Measurements from ENCODE around the gene THSD4.
"Not testable (repeated sequence)": the region's sequence is repeated elsewhere in the genome, so short reads cannot be mapped to it uniquely, and the experiment has no call there.

Gene THSD4

DNA sequence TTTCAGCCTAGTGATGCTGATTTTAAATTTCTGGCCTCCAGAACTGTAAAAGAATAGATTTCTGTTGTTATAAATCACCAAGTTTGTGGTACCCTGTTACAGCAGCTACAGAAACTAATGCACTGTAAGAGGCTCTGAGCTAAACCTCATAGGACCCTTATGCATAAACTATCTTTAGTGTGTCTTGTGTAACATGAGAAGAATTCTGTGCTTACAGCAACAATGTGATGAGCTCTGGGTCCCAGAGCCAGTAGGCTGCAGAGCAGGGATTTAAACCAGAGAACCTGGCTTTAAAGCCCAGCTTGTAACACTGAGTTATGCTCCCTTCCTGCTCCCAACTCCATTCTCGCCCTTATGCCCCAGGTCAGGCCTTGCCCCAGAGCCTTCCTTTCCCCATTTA is 113.1 kb downstream of the THSD4 start:
- no peak for DNase-seq

DNA sequence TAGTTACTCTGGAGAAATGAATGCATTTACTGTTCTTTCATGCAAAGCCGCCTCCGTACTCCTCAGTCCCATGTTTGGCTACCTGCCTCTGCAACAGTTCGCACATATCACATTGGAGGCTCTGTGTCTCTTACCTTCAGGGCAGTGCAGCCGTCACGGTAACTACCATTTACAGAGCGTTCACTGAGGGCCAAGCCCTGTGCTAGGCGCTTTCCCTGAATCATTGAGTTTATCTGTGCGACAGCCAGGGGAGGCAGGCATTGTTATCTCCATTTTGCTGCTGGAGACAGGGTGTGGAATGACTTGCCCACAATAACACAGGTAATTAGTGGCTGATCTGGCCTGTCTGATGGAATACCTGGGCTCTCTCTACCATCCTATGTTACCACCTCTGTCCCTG is 115.0 kb downstream of the THSD4 start:
- no peak for DNase-seq

DNA sequence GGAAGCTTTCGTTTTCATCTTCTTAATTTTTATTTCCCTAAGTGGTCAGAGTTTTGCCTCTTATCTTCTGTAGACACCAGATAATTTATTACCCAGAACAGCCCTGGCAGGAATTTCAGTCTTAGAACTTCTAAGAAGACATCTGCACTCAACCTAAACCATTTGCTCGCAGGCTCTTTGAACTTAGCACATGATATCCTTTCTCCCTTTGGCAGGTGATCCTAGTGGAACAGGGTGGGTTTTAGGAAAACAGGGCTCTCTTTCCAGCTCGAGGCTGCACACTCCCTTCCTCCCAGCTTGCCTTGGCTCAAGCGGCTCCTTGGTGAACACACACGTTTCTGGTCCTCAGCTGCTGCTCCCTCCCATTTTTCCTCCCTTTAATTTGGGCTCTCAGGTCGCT is 116.5 kb downstream of the THSD4 start:
- DNase-seq, result no peak

DNA sequence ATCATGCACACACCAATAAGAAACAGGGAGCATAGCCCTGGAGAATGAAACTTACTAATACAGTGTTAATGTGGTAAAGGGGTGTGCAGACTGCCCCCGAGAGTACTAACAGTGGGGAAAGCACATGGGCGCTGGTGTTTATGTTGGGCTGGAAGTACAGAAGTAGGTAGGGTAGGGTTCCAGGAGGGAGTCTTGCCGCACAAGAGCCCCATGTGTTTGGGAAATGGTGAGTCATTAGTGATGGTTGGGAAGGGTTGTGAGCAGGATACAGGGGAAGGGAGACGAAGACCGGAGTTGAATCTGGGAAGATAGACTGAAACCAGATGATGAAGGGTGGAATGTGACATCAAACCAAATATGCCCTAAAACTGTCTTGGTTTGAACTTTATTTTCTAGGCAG is 117.1 kb downstream of the THSD4 start:
- no peak for DNase-seq

DNA sequence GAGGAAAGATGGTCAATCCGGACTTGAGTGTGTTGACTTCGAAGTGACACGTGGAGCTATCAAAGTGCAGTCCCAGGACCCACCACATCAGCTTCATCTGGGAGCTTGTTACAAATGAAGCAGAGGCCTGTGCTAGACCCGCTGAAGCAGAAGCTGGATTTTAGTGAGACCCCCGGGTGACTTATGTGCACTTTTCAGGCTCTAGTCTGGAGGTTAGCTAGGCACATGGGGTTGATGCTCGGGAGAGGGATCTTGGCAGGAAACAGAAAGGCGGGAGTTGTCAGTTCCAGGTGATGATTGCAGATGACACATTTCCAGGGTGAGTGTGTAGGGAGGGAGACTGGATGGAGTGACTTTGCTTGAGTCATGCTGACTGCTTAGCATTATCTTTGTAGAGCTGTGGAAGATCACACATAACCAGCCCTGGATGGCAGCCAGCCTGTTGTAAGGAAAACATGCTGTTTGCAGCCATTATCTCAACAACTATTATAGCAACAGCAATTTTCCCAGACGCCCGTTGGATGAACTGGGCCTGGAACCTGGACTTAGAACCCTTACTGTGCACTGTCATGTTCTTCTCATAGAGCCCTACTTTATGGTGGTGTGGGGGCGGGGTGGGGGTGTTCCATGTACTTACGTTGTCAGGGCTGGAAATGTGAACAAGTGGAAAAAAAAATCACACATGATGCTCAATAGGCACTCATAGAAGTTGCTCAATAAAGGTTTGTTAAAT is 122.4 kb downstream of the THSD4 start:
- no peak for DNase-seq

DNA sequence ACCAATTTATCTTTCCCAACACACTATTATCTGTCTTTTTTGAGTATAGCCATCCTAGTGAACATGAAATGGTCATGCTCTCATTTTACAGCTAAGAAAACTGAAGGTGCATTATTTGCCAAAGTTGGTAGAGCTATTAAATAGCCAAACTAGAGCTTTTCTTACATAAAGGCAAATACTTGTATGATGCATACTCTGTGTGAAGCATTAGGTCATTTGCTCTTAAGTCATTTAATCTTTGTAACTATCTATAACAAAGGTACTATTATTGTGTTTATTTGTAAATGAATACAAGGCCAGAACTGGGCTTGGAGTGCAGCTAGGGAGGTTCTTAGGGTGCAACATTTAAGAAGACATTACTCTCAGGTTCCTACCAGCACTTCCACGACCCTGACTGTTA is 123.7 kb downstream of the THSD4 start:
- no peak for DNase-seq

DNA sequence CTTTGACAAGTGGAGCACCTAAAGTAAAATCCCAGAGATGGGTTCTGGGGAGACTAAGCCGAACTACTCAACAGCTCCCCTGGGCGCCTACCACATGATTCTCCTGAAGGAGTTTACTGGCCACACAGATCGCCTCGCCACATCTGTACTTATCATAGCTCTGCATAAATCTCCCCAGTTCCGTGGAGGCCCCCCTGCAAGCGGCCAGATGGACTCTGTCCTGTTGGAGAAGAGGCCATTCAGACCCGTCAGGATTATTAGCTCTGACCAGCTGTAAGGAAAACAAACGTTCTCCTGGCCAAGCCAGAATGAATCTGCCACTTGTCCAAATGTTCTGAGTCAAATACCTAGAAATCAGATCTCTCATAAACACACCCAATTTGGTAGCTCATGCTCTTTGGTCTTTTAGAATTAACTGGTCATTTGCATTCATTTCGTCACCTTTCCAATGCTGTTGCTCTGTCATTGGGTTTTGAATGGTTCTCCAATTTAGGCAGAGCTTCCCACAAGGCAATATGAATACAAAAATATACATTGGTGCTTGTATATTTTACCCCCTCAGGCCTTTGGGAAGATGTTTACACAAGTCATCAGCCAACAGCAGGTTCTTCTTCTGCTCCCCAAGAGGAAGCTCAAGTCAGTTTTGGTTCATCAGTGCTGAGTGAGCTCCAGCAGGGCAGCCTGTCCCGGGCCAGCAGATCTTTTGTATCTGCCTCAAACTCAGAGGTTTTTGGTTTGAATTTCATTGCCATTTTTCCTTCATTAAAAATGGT is 124.5 kb downstream of the THSD4 start:
- no peak for DNase-seq

DNA sequence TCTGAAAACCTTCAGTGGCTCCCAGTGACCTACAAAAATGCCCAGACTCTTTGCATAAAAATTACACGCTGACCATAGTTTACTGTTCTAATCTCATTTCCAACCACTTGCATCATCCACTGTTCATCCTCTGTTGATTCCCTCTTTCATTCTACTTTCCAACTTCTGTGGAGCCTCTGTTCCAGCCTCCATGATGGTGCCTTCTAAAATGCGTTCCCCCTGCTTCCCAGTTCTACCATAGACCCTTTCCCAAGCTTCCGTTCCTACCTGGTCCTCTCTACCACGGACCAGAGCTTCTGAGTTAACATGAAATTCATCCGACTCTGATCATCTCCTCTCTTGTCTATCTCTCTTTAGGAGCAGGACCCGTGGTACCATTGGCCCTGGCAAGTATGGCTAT is 127.0 kb downstream of the THSD4 start:
- DNase-seq, result no peak

DNA sequence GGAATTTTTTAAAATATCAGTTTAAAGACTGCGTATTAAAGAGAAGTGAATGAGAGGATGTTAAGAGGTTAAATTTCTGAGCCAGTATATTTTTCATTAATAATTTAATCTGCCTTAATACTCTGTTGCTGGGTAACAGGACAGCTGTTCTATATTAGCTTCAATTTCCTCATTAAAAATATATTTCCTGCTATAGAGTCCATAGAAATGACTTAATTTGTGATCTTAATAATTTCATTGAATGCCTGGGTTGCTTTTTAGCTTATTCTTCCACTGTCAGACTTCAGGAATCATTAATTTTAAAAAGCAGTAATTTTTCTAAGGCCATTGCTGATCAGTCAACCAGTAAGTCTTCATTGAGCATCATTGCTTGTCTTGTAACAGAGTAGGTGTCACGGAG is 129.0 kb downstream of the THSD4 start:
- no peak for DNase-seq

DNA sequence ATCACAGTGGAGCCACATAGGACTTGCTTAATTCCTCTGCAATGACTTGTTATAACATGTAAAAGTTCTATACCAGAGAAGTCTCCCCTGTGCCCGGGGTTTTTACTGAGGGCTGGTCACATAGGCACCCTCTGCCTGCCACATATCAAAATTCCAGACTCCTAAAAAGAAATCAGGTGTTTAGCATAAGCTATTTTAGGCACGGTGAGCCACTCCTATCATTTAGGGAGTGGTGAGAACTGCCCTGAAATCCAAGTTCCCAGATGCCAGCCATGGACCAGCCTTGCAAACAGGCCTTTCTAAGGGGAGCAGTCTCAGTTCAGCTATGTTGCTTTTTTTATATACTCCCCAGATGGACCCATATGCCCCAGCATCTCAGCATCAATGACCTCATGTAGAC is 130.3 kb downstream of the THSD4 start:
- no peak for DNase-seq

DNA sequence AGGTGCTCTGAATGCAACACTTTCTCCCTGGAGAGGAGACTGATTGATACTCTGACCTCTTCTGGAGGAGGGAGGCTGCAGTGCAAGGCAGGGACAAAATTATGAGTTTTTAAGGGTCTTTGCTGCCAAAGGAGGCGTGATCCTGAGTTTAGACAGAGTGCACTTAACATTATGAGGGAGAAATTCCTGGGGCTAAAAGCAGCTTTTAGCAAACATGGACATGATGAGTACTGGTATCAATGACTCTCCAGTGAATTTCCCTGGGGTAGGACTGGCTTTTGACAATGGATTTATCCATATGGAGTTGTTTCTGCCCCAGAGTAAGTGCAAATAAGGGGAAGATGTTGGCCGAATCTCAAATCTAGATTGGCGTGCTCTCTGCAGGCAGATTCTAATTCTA is 133.1 kb downstream of the THSD4 start:
- DNase-seq, result no peak

DNA sequence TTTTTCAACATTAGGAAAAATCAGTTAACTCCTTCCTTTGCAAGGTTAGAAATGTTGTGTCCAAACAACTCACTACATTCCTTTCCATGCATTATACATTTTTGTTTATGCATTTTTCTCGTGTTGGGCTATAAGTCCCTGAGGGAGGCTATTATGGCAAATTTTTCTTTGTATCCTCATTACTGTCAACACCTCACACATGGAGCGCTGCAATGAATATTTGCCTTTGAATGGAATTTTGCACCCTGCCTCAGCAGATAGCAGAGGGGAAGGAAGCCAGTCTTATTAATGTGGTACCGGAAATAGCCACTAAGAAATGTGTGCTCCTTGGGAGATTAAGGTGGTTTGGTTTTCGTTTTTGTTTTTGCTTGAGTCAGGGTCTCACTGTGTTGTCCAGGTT is 134.7 kb downstream of the THSD4 start:
- no peak for DNase-seq

DNA sequence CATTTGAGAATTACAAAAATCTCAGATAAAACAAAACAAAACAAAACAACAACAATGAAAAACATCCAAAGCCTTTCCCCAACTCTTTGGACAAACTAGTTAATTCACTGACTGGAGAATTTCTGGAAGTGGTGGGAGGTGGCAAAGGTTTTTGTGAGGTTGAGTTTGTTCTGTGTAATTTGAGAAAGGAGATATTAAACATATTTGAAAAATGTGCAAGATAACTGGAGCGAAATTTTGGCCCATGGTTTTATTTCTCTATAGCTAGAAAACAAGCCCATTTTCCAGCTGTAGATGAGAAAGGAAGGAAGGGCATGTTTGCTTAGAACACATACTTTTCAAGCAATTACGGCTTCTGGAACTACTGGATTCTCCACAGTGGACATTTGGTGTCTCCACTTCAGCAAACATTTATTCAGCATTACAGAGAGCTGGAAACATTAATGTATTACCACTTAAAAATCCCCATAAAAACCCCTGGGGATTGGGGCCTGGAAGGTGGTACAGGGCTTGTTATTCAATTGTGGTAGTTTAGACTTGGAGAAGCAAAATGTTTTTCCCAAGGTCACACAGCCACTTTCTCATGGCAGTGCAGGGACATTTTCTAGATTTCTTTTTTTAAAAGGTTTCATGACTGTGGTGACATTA is 135.8 kb downstream of the THSD4 start:
- no peak for DNase-seq

DNA sequence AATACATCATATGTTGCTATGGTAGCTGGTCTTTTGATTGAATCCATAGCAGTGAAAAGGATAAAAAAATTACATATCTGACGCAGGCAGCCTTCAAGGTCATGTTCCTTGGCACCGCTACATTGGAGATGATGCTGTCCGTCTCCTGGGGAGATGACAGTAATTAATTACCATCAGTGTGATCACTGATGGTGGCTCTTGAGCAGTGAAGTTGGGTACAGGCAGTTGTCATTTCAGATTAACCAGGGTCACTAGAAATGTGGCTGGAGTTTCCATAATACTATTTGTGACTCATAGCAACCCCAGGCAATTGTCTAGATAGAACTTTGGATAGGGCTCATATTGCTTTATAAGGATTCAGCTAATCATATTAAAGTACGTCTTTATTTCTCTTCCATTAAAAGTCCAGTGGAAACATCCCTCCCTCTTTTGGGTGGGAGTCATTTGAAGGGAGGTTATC is 136.3 kb downstream of the THSD4 start:
- DNase-seq, result no peak

DNA sequence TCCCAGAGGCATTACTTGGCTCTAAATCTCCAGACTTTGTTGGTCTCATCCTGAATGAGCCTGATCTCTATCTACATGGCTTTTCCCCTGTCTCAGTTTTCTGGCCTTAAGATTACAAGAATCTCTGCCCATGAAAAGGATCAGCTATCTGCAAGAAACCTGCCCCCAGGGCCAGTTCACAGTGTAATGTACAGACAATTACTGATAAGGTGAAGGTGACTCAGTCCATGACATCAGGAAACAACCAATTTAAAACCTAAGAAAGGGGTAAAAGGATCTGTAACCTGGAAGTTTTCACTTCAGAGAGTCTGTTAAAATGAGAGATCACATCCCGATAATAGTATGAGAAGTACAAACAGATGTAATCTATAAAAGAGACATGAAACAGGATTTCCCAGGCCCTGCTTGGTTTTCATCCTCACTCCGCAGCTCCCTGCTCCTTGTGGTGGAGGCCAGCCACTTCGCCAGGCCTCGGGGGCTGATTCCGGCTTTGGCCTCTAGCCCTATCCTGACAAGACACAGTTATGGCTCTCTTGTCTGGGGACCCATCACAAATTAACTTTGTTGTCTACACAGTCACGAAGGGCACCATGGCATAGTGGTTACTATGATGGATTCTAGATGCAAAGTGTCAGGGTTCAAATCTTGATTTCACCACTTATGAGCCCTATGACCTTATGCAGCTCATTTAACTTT is 136.9 kb downstream of the THSD4 start:
- DNase-seq, result no peak

DNA sequence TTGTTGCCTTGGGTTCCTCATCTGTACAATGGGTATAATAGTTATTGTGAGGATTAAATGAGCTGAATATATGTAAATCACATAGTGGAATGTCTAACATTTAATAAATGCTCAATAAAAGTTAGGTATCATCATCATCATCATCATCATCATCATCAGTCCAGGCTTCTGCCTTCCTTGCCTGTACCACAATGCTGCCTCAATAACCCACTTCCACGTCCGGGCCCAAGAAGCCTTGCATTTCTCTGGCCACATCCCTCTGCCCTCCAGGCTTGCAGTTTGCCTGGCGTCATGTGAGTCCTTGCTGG is 137.4 kb downstream of the THSD4 start:
- no peak for DNase-seq

DNA sequence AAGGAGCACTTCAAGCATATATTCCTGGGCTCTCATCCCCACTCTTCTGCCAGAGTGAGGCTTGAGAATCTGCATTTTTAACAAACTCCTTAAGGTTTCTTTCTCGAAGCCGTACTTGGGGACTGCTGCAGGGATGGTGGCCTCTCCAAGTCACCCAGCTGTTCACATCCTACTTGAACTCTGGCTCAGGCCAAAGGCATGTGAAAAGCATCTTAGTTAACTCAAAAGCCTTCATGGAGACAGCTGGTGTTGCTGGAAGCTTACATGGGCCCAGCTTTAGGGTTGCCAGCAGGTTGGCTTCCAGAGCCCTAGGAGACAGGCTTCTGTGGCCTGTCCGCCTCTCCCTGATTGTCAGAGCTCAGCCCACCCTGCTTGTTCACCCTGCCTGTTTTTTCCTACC is 139.2 kb downstream of the THSD4 start:
- DNase-seq, result no peak

DNA sequence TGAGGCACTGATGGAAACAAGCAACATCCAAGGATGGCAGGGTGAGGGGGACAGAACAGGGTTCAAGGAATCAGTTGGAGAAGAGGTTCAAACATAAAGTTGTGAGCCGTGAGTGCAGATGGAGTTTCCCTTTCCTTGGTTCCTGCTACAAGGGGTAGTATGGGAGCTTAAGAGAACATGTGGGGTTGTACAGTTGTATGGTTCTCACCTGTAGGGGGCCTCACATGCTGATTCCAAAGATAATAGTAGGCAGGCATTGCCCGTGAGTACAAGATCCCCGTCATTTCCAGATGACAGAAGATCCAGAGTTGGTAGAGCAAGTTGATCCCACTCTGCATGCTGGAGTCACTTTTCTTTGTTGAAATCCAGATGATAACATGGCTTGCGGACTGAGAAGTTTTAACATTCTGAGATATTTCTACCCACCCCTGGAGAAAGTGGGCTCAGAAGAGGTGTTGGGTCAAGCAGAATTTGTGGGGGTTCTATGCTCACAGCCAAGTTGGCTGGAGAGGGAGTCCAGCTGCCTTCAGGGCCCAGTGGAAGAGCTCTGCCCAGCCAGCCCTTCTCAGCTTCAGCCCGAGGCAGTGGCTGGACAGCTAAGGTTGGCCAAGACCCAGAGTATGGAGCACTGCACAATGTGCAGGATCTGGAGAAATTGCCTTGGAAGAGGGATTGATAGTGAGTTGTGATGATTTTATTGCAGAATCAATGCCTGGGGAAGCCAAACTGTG is 141.8 kb downstream of the THSD4 start:
- no peak for DNase-seq

DNA sequence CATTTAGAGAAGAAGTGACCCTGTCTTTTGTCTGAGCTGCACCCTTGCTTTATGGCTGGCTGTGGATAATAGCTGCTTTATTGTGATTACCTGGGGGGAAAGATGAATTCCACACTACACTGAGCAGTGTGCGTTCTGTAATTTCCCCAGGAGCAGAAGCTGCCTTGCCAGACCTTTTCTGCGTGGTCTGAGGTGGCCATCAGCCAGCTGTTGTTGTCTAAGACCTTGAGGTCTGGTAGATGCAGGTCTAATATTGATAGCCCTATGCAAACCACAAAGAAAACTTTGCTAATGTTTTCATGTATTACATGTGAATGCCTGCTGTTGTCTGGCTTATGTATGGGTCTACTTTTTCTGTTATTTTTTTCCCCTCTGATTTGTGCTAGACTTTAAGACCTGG is 144.6 kb downstream of the THSD4 start:
- DNase-seq, result no peak

DNA sequence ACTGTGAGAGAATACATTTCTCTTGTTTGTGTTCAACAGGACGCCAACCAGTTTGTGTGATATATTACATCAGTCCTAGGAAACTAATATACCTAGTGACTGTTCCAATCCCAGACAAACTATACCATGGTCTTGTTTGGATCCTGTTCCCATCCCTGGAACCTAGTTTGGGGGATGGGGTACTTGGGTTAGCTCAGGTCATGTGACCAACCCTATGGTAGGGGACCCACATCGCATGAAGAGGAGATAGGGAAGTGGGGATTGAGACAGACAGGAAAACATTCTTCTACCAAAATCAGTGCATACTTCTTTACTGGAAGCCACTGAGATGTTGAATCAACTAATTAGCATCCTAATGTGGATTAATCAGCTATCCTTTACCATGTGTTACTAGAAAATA is 146.1 kb downstream of the THSD4 start:
- DNase-seq, result no peak

DNA sequence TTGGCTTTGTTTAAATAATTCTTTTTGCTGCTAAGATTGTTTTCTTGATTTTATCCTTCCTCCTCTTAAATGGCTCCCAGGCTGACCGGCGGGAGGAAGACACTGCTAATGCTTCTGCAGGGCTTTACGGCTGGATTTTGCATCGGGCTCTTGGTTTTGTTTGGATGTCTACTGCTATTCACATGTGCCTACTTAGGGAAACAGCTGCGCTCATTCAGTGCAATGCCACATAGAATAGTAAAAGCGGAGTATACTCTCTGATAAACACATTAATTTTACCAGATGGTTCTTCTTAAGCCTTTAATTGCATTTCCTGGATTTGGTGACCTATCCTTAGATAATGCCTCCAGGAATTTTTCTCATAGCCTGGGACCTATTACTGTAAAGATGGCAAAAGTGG is 146.6 kb downstream of the THSD4 start:
- DNase-seq, result no peak

DNA sequence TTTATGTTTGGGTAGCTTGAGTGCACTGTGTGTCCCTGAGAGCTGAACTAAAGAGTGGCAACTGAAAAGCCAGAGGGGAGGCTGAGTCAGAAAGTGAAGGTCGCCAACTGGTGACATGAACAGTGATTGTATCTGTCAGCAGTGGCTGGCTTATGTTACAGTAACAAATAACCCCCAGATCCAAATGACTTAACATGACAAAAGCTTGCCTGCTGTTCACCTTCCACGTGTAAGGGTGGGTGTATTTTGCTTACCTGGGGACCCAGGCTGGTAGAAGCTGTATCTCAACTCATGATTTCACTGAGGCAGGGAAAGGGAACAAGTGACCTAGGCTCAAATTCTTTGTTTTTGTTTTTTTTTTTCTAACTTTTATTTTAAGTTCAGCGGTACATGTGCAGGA is 147.3 kb downstream of the THSD4 start:
- DNase-seq, result no peak

DNA sequence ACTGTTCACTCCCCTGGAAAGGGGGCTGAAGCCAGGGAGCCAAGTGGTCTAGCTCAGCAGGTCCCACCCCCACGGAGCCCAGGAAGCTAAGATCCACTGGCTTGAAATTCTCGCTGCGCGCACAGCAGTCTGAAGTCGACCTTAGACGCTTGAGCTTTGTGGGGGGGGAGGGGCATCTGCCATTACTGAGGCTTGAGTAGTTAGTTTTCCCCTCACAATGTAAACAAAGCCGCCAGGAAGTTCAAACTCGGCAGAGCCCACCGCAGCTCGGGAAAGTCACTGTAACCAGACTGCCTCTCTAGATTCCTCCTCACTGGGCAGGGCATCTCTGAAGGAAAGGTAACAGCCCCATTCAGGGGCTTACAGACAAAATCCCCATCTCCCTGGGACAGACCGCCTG is 150.3 kb downstream of the THSD4 start:
- DNase-seq, result not testable (repeated sequence)
